ENCODE measurements around the gene CARMIL1. TPM values are rescaled to one million over a fixed set of nuclear protein-coding genes. Genes with fewer than 3 reads are reported as not detected.

CARMIL1 gene
- total and polyA plus RNA-seq, 10 donors: 3.7 to 34.8 (median 9.3) TPM

- intact Hi-C loops (cut with DNase I; ENCODE audit: low total_unique reads): no loop called here
- Histone ChIP-seq H3K27ac (no peak within 1 kb of the TSS), H3K4me3 (peak within 1 kb of the TSS in 1 of 8 donors; percentile 38), H3K27me3 (replicated peaks in 1 of 7) (peaks cover 0 to 86% (median 28%) of the 10 kb centered on the region in 7 donors), H3K9me3 (no peaks in the 10 kb centered on the region), H3K36me3 (no peaks in the 10 kb centered on the region), H3K4me1 (peaks cover 0 to 5% (median 0%) of the 10 kb centered on the region in 6 donors)
- DNase-seq: no peak
- TF ChIP-seq CTCF (IDR thresholded peaks at IDR 0.05 in 8 of 11, conservative IDR thresholded peaks at IDR 0.05 in 3 of 11): no peak
- no peak for TF ChIP-seq POLR2A (IDR thresholded peaks at IDR 0.05)
- TF ChIP-seq POLR2AphosphoS5 (IDR thresholded peaks at IDR 0.05): no peak
- 7 to 12% (median 9%) methylated on average over 26 to 35 of the region's 35 CpGs for WGBS, 5 donors
Measured at GRCh38 chr6:25652007-25652515, 372.9 kb downstream of the CARMIL1 start, which contains the start of gene SCGN. TSS of gene SCGN (plus strand) at chr6:25652215. CDS start at chr6:25652404, 189 bp downstream.

- WGBS, 5 donors: 47 to 91% (median 76%) methylated on average over 1 of the region's 1 CpG
- no peaks in the 10 kb centered on the region for H3K36me3 ChIP-seq
- intact Hi-C loops (cut with DNase I; ENCODE audit: low total_unique reads): no loop called here
Measured at GRCh38 chr6:25655723-25656122, 376.5 kb downstream of the CARMIL1 start.

GRCh38 chr6:25659633-25660368, 380.6 kb downstream of the CARMIL1 start:
- WGBS, 5 donors: 34 to 48% (median 45%) methylated on average over 4 of the region's 4 CpGs
- intact Hi-C loops (cut with DNase I; ENCODE audit: low total_unique reads): no loop called here
- H3K4me3 ChIP-seq: no peak overlapping the region
- H3K36me3 ChIP-seq: no peaks in the 10 kb centered on the region
- H3K4me1 ChIP-seq: peaks cover 0 to 6% (median 0%) of the 10 kb centered on the region in 6 donors
- no peak for DNase-seq
- TF ChIP-seq CTCF (IDR thresholded peaks at IDR 0.05 in 8 of 11, conservative IDR thresholded peaks at IDR 0.05 in 3 of 11) (no peak), POLR2AphosphoS5 (IDR thresholded peaks at IDR 0.05) (no peak), POLR2A (IDR thresholded peaks at IDR 0.05) (no peak)
- no peaks in the 10 kb centered on the region for H3K9me3 ChIP-seq
- H3K27me3 ChIP-seq (replicated peaks in 1 of 7): peaks cover 0 to 26% (median 0%) of the 10 kb centered on the region in 7 donors
- no peak overlapping the region for H3K27ac ChIP-seq

More at GRCh38 chr6:25655723-25656122, 376.5 kb downstream of the CARMIL1 start:
- H3K27ac ChIP-seq: no peak overlapping the region
- peaks cover 0 to 58% (median 23%) of the 10 kb centered on the region in 7 donors for H3K27me3 ChIP-seq (replicated peaks in 1 of 7)
- no peak for DNase-seq
- H3K4me1 ChIP-seq: peaks cover 0 to 11% (median 0%) of the 10 kb centered on the region in 6 donors
- TF ChIP-seq POLR2AphosphoS5 (IDR thresholded peaks at IDR 0.05) (no peak), CTCF (IDR thresholded peaks at IDR 0.05 in 8 of 11, conservative IDR thresholded peaks at IDR 0.05 in 3 of 11) (no peak), POLR2A (IDR thresholded peaks at IDR 0.05) (no peak)
- no peak overlapping the region for H3K4me3 ChIP-seq
- H3K9me3 ChIP-seq: no peaks in the 10 kb centered on the region

GRCh38 chr6:25660512-25660911, 381.3 kb downstream of the CARMIL1 start:
- no peak overlapping the region for H3K4me3 ChIP-seq
- no peaks in the 10 kb centered on the region for H3K9me3 ChIP-seq
- TF ChIP-seq POLR2AphosphoS5 (IDR thresholded peaks at IDR 0.05): no peak
- no peak for TF ChIP-seq POLR2A (IDR thresholded peaks at IDR 0.05)
- no peak for TF ChIP-seq CTCF (IDR thresholded peaks at IDR 0.05 in 8 of 11, conservative IDR thresholded peaks at IDR 0.05 in 3 of 11)
- H3K27me3 ChIP-seq (replicated peaks in 1 of 7): peaks cover 0 to 23% (median 0%) of the 10 kb centered on the region in 7 donors
- no peak for DNase-seq
- H3K27ac ChIP-seq: no peak overlapping the region
- no peaks in the 10 kb centered on the region for H3K36me3 ChIP-seq
- intact Hi-C loops (cut with DNase I; ENCODE audit: low total_unique reads): no loop called here
- H3K4me1 ChIP-seq: peaks cover 0 to 6% (median 0%) of the 10 kb centered on the region in 6 donors

All from spleen (tissue), 11 donors.